Cardiac muscle cell (in vitro differentiated cells and primary cell): ENCODE results near the gene RPS16. TPM values are rescaled to one million over a fixed set of nuclear protein-coding genes. Genes with fewer than 3 reads are reported as not detected.

ENCODE experiments used
- DNase-seq, 2 donors: peaks; one replicate each; pipeline versions ENCODE4 v3.0.0 to v3.0.0-alpha.2; 2010 to 2017; ENCODE audit warnings: low read depth in 1 of 2, low spot score in 1 of 2
- H3K27ac ChIP-seq: fragments of 200-600 bp; sonication (generic); 2 replicates; pipeline ENCODE4 v1.5.1; 2016
- H3K27me3 ChIP-seq: fragments of 200-600 bp; sonication (generic); 2 replicates; pipeline ENCODE4 v1.6.0; 2016; ENCODE audit warnings: control low read depth
- H3K36me3 ChIP-seq: fragments of 200-600 bp; sonication (generic); 2 replicates; pipeline ENCODE4 v1.5.1; 2016; ENCODE audit warnings: control low read depth
- H3K4me1 ChIP-seq: fragments of 200-600 bp; sonication (generic); 2 replicates; pipeline ENCODE4 v1.8.1; 2017; ENCODE audit warnings: low read depth, mild to moderate bottlenecking, mixed run types
- H3K4me3 ChIP-seq: fragments of 200-600 bp; sonication (generic); 2 replicates; pipeline ENCODE4 v1.5.1; 2016; ENCODE audit warnings: mild to moderate bottlenecking
- H3K9me3 ChIP-seq: fragments of 200-600 bp; sonication (generic); 2 replicates; pipeline ENCODE4 v1.5.1; 2017; ENCODE audit warnings: low read depth, mild to moderate bottlenecking, control low read depth
- polyA plus RNA-seq: library from polyadenylated mRNA; unstranded; fragments of >200 nt; fragmentation: Nextera tagmentation; extraction: Ambion mirVana; gene quantifications from 2 replicates; pipeline ENCODE4 v1.2.1, GENCODE V29; 2016
- total RNA-seq: library from RNA; depleted of rRNA; stranded (reverse); fragments of >200 nt; gene quantifications from 2 replicates; pipeline ENCODE4 v1.2.3, GENCODE V29; 2016
- TF ChIP-seq, protein P1 (sequence below): IDR thresholded peaks from 2 replicates; pipeline ENCODE4 v1.5.1; 2012; ENCODE audit warnings: low read depth, mild to moderate bottlenecking, low read length

The RPS16 gene
- total and polyA plus RNA-seq, 2 experiments from 2014 or later, result 369 to 542 TPM

DNA sequence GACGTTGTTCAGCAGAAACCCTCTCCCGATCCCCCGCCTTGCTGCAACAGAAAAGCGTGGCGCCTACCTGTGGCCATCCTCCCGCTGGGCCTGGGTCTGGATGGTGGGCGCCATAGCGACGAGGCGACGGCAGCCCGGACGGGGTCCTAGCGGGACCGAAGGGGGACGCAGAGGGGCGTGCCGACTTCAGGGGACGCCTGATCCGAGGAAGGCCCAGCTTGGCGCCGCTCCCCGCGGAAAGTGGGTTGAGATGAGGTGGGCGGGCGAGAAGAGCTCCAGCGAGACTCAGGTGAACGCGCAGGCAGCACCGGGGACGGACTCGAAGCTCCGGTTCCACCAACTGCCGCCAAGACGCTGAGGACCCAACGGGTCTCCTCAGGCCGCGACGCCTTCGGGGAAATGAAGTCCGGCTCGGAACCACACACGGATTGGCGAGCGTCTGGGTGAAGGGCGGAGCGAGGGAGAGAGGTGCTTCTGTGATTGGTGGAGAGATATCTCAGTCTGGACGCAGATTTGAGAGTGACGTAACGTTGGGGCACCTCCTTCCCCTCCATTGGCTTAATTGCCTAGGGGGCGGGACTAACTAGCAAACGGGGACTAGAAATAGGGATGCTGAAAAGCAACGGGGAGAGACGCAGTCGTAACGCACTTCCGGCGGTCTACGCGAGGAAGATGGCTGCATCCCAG is 44.9 kb downstream of the RPS16 start, which contains the start of the genes MED29 and PAF1:
MED29 (plus strand) TSS at position 628 of the 687 bp plus-strand sequence; CDS start at position 673, 45 bp downstream.
PAF1 (minus strand) TSS at position 356 of the 687 bp plus-strand sequence; CDS start at position 114, 242 bp downstream.
- H3K36me3 ChIP-seq, result peaks cover 36% of the 10 kb centered on the region
- H3K9me3 ChIP-seq, result no peaks in the 10 kb centered on the region
- DNase-seq, result peak; percentile 99 to 100
- TF ChIP-seq, protein P1, sequence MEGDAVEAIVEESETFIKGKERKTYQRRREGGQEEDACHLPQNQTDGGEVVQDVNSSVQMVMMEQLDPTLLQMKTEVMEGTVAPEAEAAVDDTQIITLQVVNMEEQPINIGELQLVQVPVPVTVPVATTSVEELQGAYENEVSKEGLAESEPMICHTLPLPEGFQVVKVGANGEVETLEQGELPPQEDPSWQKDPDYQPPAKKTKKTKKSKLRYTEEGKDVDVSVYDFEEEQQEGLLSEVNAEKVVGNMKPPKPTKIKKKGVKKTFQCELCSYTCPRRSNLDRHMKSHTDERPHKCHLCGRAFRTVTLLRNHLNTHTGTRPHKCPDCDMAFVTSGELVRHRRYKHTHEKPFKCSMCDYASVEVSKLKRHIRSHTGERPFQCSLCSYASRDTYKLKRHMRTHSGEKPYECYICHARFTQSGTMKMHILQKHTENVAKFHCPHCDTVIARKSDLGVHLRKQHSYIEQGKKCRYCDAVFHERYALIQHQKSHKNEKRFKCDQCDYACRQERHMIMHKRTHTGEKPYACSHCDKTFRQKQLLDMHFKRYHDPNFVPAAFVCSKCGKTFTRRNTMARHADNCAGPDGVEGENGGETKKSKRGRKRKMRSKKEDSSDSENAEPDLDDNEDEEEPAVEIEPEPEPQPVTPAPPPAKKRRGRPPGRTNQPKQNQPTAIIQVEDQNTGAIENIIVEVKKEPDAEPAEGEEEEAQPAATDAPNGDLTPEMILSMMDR, result no peak
- H3K4me3 ChIP-seq, result peak within 1 kb of the TSS; percentile 92
- peaks cover 8% of the 10 kb centered on the region for H3K4me1 ChIP-seq
- peak within 1 kb of the TSS; percentile 94 for H3K27ac ChIP-seq
- H3K27me3 ChIP-seq, result no peaks in the 10 kb centered on the region

DNA sequence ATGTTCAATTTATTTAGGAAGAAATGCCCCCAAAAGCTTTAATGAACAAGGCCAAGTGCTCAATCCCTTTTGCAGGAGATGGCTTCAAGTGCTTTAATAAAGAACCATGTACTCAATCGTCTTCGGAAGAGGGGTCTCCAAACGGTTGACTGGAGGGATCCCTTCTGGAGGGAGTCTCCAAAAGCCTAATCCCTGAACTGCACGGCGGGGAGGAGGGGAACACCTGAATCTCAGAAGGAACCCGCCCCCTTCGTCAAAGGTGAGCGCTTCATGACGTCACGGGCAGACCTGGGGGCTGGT is 45.3 kb downstream of the RPS16 start:
- no peaks in the 10 kb centered on the region for H3K9me3 ChIP-seq
- DNase-seq, result no peak
- H3K36me3 ChIP-seq, result peaks cover 36% of the 10 kb centered on the region
- peaks cover 8% of the 10 kb centered on the region for H3K4me1 ChIP-seq
- H3K27ac ChIP-seq, result peak overlapping the region; percentile 94
- peak overlapping the region; percentile 92 for H3K4me3 ChIP-seq
- TF ChIP-seq, protein P1, result no peak
- H3K27me3 ChIP-seq, result no peaks in the 10 kb centered on the region

DNA sequence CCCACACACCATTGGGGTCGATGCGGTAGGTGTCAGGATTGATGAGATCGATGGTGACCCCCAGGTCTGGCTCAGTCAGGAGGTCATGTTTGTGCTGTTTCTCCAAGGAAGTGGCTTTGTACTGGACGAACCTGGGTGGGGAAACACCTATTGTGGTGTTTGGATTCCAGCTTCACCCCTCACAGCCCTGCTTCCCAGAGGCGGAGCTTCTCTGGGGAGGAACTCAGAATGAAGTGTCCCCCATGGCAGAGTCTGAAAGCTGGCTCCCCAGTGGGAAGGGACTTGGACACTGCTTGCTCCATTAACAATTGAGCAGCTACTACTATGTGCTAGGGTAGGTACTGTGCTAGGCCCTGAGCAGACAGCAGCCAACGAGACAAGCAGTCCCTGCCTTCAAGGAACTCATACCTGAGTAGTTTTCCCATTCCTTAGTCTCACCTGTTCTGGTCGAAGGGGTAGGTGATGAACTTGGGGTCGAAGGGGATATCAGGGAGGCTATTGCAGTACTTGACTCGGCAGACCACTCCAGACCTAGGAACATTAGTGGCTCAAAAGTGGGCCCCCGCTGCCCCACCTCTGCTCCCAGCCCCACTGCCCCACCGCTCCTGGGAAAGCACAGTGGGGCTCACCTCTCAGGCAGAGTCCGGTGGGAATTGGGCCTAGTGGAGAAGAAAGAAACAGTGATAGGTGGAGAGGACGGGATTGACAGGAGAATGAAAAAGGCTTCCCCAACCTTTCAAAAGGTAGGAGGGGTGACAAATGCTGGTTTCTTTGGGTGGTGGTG is 45.9 kb downstream of the RPS16 start:
- H3K4me1 ChIP-seq, result peaks cover 8% of the 10 kb centered on the region
- H3K27me3 ChIP-seq, result no peaks in the 10 kb centered on the region
- H3K4me3 ChIP-seq, result peak overlapping the region; percentile 92
- peak overlapping the region; percentile 94 for H3K27ac ChIP-seq
- peaks cover 34% of the 10 kb centered on the region for H3K36me3 ChIP-seq
- no peak for DNase-seq
- TF ChIP-seq, protein P1, result no peak
- no peaks in the 10 kb centered on the region for H3K9me3 ChIP-seq

DNA sequence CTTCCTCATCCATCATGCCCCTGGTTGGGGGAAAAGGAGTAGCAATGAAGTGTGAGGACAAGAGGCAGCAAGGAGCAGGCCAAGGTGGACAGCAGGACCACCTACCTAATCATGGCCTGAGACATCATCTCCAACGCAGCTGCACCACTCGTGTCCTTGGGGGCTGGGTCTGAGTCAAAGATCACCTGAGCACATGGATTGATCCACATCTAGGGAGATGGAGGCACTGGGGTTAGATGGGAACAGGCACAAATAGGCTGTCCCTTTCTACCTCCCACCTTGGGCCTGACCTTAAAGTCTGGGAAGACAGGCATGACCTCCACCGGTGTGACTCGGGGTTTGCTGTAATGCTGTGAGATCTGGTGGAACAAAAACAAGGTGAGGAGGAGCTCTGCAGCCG is 47.1 kb downstream of the RPS16 start:
- no peak for DNase-seq
- Histone ChIP-seq H3K27me3 (no peaks in the 10 kb centered on the region), H3K9me3 (no peaks in the 10 kb centered on the region), H3K36me3 (peaks cover 32% of the 10 kb centered on the region), H3K4me3 (no peak overlapping the region), H3K27ac (no peak overlapping the region), H3K4me1 (peaks cover 8% of the 10 kb centered on the region)
- TF ChIP-seq, protein P1, result no peak

DNA sequence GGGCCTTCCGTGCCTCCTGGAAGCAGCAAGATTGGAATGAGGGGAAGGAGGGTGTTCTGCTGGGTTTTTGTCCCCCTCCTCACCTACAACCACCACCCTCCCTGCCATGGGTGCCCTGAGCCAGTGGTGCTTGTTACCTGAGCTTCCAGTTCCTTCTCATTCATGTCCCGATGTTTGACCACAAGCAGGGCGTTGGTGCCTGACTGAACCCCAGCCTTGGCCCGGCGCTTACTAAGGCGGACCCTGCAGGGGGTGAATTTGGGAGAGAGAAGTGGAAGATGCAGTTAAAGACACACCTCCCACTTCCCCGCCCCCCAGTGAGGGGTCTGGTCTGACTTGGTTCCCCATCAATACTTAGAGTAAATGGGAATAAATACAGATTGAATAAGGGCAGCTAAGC is 49.2 kb downstream of the RPS16 start:
- TF ChIP-seq, protein P1, result no peak
- DNase-seq, result no peak
- Histone ChIP-seq H3K27me3 (no peaks in the 10 kb centered on the region), H3K4me3 (no peak overlapping the region), H3K36me3 (peaks cover 50% of the 10 kb centered on the region), H3K9me3 (no peaks in the 10 kb centered on the region), H3K27ac (peak overlapping the region; percentile 66), H3K4me1 (peaks cover 4% of the 10 kb centered on the region)
